ENCODE data around the gene BCL7B. TPM values are rescaled to one million over a fixed set of nuclear protein-coding genes. Genes with fewer than 3 reads are reported as not detected.

Gene BCL7B
- polyA plus RNA-seq, 4 donors, result 38.8 to 86.2 (median 64.3) TPM

Other genes with a start within 250 kb of the BCL7B start
- gene NSUN5, start 248.9 kb downstream of the BCL7B start, polyA plus RNA-seq, result 10 to 100 TPM; 22.5 to 34.0 (median 30.8) TPM
- 1 to 10 TPM in 1 of 4 donors, under 1 TPM in 2, not detected in 1; 0.27 to 2.1 (median 0.54) TPM for gene TRIM50, start 229.6 kb downstream of the BCL7B start, polyA plus RNA-seq
- under 1 TPM in 1 of 4 donors, not detected in 3; 0.06 TPM for gene FKBP6, start 229.5 kb downstream of the BCL7B start, polyA plus RNA-seq
- 1 to 10 TPM in 1 of 4 donors, under 1 TPM in 2, not detected in 1; 0.27 to 3.6 (median 0.30) TPM for gene FZD9, start 123.9 kb downstream of the BCL7B start, polyA plus RNA-seq
- gene BAZ1B, start 35.4 kb downstream of the BCL7B start, polyA plus RNA-seq, result 10 to 100 TPM; 15.7 to 34.4 (median 23.2) TPM
- 10 to 100 TPM in 2 of 4 donors, 1 to 10 TPM in 2; 5.4 to 40.1 (median 19.0) TPM for gene TBL2, start 20.9 kb upstream of the BCL7B start, polyA plus RNA-seq
- 100 to 1,000 TPM in 3 of 4 donors, 10 to 100 TPM in 1; 95.8 to 208 (median 128) TPM for gene MLXIPL, start 66.8 kb upstream of the BCL7B start, polyA plus RNA-seq
- gene VPS37D, start 110.1 kb upstream of the BCL7B start, polyA plus RNA-seq, result 1 to 10 TPM; 2.6 to 4.2 (median 3.2) TPM
- gene DNAJC30, start 125.8 kb upstream of the BCL7B start, polyA plus RNA-seq, result 10 to 100 TPM in 1 of 4 donors, 1 to 10 TPM in 3; 6.0 to 10.4 (median 7.8) TPM
- gene BUD23, start 125.9 kb upstream of the BCL7B start, polyA plus RNA-seq, result 10 to 100 TPM; 37.8 to 90.0 (median 61.7) TPM
- gene STX1A, start 162.0 kb upstream of the BCL7B start, polyA plus RNA-seq, result 10 to 100 TPM in 3 of 4 donors, 1 to 10 TPM in 1; 9.5 to 30.0 (median 14.6) TPM
- gene ABHD11, start 181.1 kb upstream of the BCL7B start, polyA plus RNA-seq, result 10 to 100 TPM; 53.0 to 93.3 (median 62.5) TPM
- 100 to 1,000 TPM; 236 to 394 (median 308) TPM for gene CLDN3, start 212.6 kb upstream of the BCL7B start, polyA plus RNA-seq

All from small intestine (tissue), 4 donors.